Stimulated activated CD4-positive, alpha-beta T cell treated with anti-CD3 and anti-CD28 coated beads, TNF-alpha, amount 100 ng/mL, for 24 hours (primary cell): ENCODE data around the gene PIP4K2A.

Experiments used
- DNase-seq, 3 experiments: peaks; one replicate each; pipeline ENCODE4 v3.0.0-alpha.2; 2020; ENCODE audit warnings: low read depth in 3 of 3

The PIP4K2A gene

DNA sequence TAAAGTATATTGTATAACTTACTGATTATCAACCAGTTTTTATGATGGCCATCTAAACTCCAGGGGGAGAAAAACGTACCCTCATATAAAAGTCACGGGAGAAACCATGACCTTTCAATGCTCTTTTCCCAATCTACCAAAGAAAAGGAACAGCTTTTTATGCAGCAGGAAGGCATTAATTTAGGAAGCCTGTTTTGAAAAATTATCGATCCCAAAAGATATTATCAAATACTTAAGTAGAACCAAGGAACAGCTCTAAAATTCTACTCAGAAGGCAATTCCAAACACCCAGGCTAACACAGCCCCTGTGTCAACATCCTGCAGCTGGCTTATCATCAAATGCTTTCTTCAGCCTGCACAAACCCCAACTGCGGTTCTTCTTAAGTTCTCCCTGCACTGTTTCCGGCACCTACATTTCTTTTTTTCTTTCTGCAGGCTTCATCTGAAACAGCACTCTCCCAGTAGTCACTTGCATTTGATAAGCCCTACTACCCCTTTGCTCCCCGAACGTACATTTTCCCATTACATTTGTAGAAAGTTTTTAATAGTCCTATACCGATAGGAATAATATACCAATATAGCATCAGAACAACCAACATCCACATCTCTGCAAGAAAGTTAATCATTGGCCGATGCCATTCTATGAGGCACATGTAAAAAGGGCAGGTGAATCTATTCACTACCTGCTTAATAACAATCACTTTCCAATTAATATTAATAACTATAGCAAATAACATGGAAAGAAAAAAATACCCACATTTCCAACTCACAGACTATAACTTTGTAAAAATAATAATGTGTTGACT is 47.9 kb downstream of the PIP4K2A start:
- DNase-seq = peak in 1 of 3 experiments; percentile 27

DNA sequence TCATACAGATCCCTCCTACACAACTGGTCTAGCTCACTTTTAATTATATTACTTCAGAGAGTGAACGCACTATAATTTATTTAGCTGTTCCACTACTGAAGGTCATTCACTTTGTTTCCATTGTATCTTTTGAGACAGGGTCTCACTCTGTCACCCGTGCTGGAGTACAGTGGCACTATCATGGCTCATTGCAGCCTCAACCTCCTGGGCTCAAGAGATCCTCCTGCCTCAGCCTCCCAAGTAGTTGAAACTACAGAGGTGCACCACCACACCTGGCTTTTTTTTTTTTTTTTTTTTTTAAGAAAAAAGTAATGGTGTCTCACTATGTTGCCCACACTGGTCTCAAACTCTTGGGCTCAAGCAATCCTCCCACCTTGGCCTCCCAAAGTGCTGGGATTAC is 49.0 kb downstream of the PIP4K2A start:
- no peak for DNase-seq

DNA sequence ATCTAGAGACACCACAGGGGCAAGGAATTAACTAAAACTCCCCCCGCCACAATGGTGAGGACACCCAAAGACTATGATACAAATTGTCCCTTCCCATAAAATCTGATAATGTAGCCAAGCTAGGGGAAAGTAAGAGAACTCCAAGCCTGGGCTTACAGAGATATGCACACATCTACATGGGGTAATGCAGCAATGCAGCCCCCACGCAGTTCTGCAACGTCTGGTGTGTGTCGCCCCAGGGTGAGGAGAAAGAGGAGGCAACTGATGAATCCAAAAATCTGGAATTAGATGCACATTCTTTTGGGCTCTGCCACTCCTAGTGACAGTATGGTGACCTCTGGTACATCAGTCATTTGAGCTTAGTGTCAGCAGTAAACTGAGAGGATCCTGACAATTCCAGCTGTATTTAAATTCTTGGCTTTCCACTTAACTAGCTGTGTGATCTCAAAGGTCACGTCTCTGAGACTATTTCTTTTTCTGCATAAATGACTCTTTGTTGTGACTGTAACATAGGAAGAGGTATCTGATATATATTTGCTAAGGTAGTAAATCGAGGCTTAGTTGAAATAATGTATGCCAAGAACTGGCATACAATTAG is 51.5 kb downstream of the PIP4K2A start:
- DNase-seq = no peak

DNA sequence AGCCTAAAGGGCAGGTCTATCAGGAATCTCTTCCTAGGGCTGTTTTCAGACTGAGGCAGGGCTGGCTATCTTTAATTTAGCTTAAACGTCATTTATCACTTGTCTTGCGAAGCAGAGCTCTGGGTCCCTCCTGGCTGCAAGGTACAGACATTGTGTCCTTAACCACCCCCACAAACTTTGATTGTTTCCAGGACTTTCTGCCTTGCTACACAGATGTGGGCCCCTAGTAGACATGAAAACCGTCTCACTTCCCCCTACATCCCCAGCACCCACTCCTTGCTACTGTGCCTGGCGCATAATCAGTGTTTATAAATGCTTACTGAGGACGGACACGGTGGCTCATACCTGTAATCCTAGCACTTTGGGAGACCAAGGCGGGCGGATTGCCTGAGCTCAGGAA is 54.5 kb downstream of the PIP4K2A start:
- no peak for DNase-seq

DNA sequence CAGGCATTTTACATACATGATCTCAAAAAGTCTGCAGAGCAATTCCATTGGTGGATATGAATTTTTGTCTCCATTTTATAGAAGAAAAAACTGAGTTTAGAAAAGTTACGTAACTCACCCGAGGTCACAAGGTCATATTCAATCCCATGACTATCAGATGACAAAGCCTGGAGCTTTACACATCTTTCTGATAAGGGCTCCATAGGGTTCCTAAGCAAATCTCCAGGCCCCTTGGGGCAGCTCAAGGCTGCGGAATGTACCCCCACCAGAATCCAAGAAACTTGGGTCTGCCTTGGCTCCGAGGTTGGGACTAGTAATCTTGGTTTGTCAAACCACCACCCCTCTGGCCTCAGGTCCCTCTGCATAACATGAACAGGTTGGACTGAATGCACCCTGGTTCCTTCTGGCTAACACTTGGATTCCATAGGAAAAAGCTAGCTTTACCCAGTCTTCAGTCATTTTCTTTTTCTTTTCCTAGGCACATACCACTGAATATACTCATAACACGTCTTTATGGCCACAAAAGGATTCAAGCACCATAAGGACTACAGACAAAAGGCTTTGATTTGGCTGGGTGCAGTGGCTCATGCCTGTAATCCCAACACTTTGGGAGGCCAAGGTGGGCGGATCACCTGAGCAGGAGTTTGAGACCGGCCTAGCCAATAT is 55.5 kb downstream of the PIP4K2A start:
- DNase-seq = no peak

DNA sequence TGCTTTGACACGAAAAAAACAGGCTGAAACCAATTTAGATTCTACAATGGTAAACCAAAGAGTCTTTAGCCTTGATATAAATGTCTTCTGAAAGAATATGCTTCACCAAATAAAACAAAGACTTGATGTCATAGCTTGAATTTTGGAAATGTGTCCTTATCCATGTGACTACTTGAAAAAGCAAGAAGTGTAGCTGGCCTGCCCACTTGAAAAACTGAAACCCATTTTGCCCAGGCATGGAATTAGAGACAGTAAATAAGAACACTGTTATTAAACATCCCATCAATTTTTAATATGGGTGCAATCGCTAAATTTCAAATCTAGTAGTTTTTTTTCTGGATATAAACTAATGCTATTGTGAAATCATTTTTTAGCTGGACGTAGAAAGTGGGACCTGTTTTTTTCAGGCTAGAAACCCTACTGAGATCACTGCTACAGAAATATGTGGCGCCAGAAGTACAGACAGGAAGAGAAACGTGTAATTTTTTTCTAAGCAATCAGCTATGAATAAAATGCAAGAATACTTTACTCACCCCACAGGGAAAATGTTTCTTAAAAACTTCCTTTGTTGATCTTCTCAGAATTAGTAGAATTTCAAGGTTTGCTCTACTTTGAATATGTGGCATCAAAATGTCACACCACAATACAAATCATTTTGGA is 56.7 kb downstream of the PIP4K2A start:
- no peak for DNase-seq

DNA sequence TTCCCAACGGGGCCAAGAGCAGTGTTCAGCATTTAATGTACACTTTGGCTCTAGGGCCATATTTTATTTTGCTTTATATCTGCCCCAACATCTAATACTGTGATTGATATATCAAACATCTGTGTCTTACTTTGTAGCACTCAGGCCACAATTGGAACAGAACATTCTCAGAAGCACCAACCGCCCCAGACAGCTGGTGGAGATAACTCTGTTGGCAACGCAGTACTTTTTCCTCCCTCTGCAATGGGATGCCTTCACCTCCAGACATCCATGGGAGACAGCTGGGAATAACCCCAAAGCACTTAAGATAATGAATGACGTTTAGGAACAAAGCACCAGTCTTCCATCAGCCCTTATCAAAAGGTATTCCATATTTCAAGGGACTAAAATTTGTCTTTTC is 57.4 kb downstream of the PIP4K2A start:
- no peak for DNase-seq

DNA sequence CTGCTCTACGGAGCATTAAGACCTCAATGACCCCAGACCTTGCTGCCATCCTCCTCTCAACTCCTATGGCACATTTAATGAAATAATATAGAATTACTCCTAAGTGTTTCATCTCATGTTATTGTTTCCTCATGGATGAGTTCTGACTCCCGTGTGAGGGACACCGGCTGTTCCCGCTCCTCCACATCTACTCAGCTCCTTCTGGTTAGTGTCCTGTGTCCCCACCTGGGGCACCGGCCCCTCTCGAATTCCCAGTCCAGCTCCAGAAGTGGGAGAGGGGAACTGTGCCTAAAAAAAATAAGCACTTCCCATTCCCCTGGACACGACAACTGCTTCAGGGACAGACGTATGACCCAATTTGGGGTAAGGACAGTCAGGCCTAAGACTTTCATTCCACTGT is 58.3 kb downstream of the PIP4K2A start:
- no peak for DNase-seq

DNA sequence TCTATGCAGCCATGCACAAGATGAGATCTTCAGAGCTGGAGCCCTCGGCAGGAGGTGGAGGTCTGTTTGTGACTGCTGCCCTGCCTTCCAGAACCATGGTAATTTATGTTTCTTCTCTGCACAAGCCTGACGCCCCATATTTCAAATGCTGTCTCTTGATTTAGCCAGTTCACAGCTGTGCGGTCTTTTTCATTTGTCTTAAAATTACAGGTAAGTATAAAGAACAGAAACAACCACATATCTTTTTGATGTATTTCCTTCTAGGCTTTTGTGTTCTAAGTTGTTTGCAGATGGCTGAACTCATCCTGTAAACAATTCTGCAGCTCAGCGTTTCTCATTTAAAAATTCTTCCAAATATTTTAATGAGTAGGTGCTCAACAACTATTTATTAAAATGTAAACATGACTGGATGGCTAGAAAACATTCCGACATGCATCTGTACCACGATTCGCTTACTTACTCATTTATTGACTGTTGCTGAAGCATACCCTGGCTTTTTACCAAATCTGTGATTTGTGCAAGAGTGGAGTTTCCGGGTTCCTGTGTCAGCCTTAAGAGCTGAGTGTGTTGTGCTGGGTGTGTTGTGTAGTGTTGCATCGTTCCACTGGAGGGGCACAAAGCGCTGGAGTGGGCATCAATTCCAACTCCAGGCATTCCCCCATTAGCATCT is 58.9 kb downstream of the PIP4K2A start:
- DNase-seq = peak in 1 of 3 experiments; percentile 24

DNA sequence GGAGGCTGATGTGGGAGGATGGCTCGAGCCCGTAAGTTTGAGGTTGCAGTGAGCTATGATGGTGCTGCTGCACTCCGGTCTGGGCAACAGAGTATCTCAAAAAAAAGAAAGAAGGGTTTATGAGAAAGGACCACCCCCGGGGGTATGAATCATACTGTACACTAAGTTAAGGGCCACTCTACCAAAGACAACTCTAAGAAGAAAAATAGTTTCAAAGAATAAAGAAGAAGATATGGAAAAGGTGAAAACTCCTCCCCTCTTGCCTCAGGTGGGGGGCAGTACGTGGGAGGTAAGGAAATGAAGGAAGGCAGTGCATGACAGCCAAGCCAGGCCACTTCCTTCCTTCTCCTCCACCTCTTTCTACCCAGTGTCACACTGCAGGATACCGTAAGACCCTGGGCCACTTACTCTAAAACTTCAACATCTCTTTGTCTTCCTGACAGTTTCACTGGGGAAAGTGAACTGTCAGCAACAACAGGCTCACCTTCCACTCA is 61.3 kb downstream of the PIP4K2A start:
- peak in 2 of 3 experiments; percentile 27 to 41 for DNase-seq

DNA sequence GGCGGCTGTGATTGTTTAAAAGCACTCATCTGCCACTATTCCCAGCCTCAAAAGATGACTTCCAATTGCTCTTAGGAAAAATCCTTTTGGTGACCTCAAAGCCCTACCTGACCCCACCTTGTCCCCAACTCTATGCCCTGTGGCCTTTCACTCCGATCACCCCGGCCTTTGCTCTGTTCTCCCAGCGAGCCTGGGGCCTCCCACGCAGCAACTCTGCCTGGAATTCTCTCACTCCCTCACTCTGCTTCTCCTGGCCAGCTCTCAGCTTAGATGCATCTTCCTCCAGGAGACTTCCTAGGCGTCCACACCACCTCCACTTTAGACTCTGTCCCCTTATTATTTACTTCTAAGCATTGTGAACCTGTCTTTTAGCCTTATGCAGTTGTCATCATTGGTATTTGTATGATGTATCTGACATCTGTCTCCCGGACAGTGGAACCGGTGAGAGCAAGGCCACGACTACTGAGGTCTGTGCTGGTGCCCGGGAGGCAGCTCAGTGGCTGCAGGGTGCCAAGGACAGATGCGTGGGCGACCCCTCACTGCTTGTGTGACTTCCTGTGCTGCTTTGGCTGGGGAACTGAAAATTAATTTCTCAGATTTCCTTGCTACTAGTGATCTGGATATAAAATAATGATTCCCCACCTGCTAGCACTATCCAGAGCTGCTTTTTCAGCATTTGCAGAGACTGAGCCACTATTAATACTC is 63.0 kb downstream of the PIP4K2A start:
- peak in 1 of 3 experiments; percentile 41 for DNase-seq

DNA sequence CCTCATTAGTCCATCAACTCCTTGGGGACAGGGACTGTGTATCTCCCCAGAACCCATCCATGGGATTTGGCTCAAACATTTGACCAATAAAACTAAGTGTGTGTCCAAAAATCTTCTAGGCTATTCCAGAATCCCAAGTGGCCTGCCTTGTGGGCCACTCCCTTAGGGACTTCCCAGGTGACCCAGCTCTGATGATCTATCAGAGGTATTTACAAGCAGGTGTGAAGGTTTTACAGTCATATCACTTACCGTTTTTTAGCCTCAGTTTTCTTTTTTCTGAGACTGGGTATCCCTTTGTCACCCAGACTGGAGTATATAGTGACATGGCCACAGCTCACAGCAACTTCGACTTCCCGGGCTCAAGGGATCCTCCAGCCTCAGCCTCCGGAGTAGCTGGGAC is 64.4 kb downstream of the PIP4K2A start:
- DNase-seq = no peak

DNA sequence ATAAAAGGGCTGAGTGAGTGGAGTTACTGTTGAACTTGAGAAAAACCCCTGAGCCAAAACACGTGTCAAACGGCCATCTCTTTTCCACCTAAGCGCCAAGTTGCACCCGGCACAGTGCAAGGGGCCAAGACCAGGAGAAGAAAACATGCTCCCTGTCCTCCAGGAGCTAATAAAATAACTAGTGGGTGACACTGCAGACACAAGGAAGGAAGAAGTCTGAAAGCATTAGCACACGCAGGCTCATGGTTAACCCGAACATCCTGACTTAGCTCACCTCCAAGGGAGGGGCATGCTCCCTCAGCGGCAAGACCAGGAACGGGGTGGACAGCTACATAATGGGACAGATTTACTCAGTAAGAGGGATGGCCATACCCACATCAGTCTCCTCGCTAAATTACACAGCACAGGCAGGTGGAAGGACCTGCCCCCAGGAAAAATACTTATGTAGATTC is 65.0 kb downstream of the PIP4K2A start:
- DNase-seq = peak in 2 of 3 experiments; percentile 33 to 38

DNA sequence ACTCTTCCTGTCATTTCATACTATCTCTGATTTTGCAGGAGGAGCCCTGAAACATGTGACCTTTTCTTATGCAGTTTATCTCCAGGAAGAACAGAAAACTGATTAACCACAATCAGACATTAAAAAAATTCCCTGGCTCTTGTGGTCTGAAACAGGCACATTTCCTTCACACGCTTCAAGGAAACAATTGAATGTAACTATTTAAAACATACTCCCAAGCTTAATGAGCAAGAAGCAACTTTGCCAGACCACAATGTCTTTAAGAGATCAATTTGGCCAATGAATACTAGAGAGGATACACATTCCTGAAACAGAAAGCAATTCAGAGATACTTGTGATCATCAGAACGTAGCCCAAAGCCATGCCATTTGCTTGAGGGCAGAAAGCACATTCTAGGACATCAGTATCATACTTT is 65.8 kb downstream of the PIP4K2A start:
- no peak for DNase-seq

DNA sequence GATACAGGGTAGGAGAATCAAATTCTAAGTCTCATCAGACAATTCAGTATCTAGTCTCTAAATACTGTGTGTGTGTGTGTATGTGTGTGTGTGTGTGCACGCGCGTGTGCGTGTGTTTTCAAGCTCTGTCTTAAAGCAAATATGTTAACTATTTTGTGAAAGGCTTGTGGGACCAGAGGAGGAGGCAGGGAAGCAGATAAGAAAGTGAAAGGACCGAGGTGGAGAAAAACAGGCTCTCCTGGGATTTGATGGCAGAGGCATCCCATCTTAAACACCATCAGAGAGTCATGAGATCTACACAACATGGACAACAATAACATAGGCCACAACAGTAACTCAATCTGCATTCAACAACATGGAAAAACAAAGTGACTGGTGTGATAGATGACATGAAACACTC is 67.1 kb downstream of the PIP4K2A start:
- no peak for DNase-seq

DNA sequence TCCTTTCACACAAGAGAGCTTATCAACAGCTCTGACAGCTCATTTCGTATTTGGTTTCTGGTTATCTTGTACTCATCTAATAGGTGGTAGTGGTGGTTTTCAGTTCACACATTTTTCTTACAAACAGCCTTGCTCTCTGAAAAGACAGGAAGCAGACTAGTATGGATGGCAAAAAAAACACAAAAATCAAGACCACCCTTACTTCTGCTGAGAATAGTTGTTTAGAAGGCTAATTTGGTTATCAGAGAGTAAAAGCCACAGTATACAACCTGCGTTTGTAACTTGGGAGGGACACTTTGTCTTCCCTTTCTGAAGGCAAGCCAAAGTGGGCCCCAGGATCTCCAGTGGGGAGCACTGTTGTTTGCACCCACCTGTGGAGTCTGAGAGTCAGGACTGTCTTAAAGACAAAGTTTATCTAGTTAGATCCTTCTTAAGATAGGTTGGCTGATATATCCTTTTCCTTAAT is 68.0 kb downstream of the PIP4K2A start:
- DNase-seq = no peak

DNA sequence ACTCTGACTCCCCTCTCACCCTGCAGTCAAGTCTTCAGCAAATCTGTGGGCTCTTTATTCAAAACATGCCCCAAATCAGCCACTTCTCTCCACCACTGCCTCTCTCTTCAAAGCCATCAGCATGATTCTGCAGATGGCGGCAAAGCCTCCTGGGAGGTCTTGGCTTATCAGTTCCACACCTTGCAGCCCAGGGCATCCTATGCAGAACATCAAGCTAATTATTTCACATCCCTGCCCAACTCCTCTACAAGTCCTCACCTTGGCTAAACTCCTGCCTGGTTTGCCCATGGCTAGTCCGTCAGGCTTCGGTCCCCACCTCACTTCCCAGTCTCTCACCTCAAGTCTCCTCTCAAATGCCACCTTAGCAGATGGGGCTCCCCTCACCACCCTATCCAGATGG is 70.2 kb downstream of the PIP4K2A start:
- no peak for DNase-seq

DNA sequence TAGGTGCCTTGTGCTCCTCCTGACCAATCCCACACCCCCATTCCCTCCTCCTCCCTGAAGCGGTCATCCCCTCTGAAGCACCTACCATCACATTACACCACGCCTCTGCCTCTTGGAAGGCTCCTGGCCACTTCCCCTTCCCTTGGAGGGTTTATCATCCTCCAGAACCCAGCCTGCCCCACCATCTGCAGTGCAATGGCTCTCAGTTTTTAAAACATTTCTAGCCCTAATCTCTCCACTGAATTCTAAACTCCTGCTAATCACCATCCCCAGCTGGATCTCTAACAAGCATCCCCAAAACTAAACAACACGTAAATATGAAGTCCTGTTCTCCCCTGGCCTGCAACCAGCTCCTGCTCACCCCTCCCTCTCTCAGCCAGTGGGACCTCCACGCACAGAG is 70.6 kb downstream of the PIP4K2A start:
- no peak for DNase-seq

DNA sequence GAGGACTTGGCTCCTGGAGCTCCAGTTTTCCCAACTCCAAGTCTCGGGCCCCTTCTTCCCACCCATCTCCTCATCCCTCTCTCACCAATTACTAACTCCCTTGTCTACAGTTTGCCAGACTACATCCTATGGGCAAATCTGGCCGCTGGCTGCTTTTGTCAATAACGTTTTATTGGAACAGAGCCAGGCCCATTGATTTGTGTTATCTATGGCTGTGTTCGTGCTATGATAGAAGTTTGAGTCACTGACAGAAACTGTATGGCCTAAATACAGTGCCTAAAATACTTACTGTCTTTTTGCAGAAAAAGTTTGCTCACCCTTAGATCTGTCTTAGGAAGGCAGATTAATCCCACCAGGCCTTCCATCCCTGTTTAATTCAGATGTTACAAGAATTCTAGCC is 71.3 kb downstream of the PIP4K2A start:
- DNase-seq = no peak

DNA sequence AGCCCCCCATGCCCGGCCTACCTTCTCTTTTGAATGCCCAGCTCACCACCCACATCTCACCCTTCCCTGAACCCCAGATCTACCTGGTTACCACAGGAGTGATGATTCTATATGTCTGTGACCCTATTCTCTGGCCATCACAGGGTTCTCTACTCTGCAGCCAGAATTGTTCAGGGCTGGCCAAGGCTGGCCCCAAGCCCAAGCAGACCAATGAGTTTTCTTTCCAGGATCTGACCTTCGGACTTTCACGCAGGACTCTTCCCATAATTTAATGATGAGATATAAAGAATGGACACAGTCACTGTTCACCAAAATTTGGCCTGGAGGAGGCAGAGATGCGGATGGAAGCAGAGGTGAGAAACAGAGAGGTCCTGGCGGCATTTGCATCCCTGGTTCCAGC is 72.6 kb downstream of the PIP4K2A start:
- no peak for DNase-seq

DNA sequence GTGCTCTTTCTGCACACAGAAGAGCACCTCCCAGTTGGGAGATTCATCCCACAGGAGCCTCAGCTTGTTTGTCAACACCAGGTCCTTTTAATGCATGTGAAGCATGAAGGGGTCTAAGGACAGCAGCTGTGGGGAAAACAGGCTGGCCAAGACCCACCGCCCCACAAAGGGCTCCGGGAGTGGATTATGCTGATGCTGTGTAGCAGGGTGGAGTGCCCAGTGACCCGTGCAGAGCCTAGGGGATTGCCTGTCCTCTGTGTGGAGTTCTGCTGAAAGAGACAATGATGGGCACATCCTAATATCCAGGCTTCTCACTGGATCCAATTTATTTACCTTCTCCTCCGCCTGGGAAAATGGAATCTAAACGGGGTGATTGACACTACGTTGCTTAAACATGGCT is 74.0 kb downstream of the PIP4K2A start:
- DNase-seq = no peak
